Astrocyte of the spinal cord (primary cell): ENCODE measurements around the gene NCMAP.

ENCODE experiments used
- DNase-seq: peaks from one replicate; pipeline ENCODE4 v3.0.0; 2011; ENCODE audit warnings: low read depth, low spot score
- H3K4me3 ChIP-seq: 2 replicates; pipeline ENCODE4 v1.5.1; 2011; ENCODE audit warnings: low read depth, mild to moderate bottlenecking, low read length, moderate library complexity
- in situ Hi-C: cut with HindIII; loops from 2 replicates; pipeline ENCODE4 v1.10.0; 2017; ENCODE audit warnings: low sequenced_read_pairs
- TF ChIP-seq, protein P1 (sequence below): IDR thresholded peaks from 2 replicates; pipeline ENCODE4 v1.5.1; 2012; ENCODE audit warnings: low read depth, mild to moderate bottlenecking, low read length, inconsistent platforms

The NCMAP gene

DNA sequence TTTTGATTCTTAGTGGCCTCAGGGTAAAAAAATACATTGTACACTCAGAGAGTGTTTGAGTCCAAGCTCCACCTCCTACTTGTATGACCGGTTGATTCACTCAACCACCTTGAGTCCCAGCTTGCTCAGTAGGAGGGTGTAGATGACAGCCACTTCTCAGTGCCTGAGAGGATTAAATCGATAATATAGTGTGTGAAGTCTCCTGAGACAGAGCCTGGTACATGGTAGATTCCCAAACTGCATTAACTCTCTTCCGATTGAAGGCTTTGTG lies 38.4 kb downstream of the NCMAP start:
- TF ChIP-seq, protein P1, sequence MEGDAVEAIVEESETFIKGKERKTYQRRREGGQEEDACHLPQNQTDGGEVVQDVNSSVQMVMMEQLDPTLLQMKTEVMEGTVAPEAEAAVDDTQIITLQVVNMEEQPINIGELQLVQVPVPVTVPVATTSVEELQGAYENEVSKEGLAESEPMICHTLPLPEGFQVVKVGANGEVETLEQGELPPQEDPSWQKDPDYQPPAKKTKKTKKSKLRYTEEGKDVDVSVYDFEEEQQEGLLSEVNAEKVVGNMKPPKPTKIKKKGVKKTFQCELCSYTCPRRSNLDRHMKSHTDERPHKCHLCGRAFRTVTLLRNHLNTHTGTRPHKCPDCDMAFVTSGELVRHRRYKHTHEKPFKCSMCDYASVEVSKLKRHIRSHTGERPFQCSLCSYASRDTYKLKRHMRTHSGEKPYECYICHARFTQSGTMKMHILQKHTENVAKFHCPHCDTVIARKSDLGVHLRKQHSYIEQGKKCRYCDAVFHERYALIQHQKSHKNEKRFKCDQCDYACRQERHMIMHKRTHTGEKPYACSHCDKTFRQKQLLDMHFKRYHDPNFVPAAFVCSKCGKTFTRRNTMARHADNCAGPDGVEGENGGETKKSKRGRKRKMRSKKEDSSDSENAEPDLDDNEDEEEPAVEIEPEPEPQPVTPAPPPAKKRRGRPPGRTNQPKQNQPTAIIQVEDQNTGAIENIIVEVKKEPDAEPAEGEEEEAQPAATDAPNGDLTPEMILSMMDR, result no peak
- in situ Hi-C loops, result no loop called here
- H3K4me3 ChIP-seq, result no peak overlapping the region
- DNase-seq, result no peak

DNA sequence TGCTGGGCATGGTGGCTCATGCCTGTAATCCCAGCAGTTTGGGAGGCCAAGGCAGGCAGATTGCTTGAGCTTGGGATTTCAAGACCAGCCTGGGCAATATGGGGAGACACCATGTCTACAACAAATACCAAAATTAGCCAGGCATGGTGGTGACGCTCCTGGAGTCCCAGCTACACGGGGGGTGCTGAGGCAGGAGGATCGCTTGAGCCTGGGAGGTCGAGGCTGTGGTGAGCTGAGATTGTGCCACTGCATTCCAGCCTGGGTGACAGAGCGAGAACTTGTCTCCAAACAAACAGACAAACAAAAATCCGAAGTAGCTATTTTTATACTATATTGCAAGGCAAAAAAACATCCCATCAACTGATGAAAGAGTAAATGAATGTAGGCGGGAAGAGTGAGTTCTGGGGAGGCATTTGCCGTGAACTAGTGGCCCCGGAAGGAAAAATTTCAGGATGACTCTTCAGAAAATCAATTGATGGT lies 40.6 kb downstream of the NCMAP start:
- in situ Hi-C loops, result no loop called here
- no peak for DNase-seq
- no peak overlapping the region for H3K4me3 ChIP-seq
- TF ChIP-seq, protein P1, result no peak

DNA sequence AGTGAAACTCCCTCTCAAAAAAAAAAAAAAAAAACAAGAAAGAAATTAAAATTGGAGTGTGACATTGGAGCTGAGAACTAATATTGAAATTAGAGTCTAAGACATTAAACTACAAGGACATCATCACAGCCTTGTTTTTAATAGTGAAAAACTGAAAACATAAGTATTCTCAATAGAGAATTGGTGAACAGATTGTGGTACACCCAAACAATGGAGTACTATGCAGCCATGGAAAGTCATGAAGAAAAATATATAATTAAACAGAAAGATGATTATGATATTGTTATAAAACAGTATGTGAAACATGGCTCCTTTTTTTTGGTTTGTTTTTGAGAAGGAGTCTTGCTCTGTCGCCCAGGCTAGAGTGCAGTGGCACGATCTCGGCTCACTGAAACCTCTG lies 43.4 kb downstream of the NCMAP start:
- in situ Hi-C loops, result no loop called here
- no peak for DNase-seq
- H3K4me3 ChIP-seq, result no peak overlapping the region
- TF ChIP-seq, protein P1, result no peak

DNA sequence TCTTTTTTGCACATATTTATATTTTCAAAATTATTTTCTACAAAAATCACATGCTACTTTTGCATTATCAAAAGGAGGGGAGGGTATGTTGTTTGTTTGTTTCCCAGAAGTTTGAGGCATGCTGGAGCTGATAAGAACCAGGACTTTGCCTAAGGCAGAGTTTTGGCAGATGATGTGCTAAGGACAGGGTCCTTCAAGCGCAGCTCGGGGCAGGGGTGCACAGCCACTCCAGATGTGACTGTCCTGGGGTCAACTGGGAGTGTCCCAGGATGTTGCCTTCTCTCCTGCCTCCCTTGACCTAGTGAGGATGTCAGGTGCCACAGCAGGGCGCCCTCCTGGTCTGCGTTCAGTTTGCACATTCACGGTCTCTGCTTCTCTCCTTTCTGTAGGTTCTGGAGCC lies 44.7 kb downstream of the NCMAP start:
- no peak overlapping the region for H3K4me3 ChIP-seq
- TF ChIP-seq, protein P1, result no peak
- in situ Hi-C loops, result no loop called here
- DNase-seq, result no peak

DNA sequence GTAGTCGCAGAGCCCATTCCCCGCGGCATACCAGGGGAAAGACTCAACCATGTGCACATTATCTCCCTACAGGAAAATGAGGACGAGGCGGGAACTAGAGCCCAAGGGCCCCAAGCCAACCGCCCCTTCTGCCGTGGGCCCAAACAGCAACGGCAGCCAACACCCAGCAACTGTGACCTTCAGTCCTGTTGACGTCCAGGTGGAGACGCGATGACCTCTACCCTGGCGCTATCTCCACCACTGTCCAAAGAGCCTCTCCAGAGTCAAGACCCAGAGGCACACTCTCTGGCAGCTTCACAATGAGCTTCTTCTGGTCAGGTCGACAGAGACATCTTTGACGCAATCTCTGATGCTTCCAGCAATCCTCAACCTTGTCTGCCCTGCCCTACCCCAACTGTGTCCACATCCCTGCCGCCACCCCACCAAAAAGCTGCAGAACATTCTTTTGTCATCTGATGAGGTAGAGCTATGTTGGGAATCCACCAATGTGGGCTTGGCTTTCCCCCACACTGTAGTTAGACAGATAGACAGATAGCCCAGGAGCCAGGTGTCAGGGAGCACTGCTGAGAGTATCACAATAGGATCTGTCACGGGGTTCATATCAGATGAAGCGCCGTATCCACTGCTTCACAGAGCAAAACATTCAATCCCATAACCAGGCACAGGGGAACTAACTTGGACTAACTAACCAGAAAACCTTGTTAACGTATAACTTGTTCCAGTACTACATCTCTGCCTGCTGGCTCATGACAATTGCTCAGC lies 49.8 kb downstream of the NCMAP start:
- no peak for DNase-seq
- TF ChIP-seq, protein P1, result no peak
- H3K4me3 ChIP-seq, result no peak overlapping the region
- in situ Hi-C loops, result no loop called here

DNA sequence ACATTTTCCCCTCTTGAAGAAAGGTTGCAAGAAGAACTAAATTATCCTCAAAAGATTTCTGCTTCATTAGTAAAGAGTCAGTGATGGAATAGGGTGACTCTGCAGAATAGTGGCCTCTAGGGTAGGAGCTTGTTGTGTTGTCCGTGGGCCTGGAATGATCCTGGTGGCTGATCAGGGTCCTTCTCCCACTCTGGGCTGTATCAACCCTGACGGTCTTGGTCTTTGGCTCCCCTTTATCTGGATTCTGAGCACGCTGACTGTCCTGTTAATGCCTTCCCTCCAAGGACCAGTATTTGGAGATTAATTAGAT lies 50.4 kb downstream of the NCMAP start:
- DNase-seq, result no peak
- TF ChIP-seq, protein P1, result no peak
- no peak overlapping the region for H3K4me3 ChIP-seq
- in situ Hi-C loops, result no loop called here

DNA sequence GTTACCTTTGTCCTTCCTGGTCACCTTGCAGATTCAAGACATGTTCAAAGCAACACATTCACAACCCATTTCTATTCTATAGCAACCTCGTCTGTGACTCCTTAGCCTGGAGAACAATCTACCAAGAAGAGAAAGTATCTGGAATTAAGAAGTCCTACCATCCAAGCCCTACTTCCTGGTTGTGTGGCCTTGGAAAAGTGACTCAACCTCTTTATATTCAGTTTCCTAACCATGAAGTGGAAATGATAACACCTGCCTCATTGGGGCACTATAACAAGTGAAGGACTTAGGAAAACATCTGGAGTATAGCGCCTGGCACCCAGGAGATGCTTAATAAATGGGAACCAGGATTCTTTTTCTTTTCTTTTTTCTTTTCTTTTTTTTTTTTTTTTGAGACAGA lies 50.7 kb downstream of the NCMAP start:
- TF ChIP-seq, protein P1, result no peak
- in situ Hi-C loops, result no loop called here

More for the DNA sequence above, 50.7 kb downstream of the NCMAP start:
- no peak overlapping the region for H3K4me3 ChIP-seq
- no peak for DNase-seq
